GM19023 (cell line): ENCODE data around the gene TEAD3.

Experiments
- ATAC-seq: cut with Tn5 transposase; IDR thresholded peaks from one replicate; pipeline ENCODE4 v1.9.1; 2021; ENCODE audit warnings: mild to moderate bottlenecking, moderate library complexity; ENCODE audit not compliant: unreplicated experiment

Gene TEAD3

DNA sequence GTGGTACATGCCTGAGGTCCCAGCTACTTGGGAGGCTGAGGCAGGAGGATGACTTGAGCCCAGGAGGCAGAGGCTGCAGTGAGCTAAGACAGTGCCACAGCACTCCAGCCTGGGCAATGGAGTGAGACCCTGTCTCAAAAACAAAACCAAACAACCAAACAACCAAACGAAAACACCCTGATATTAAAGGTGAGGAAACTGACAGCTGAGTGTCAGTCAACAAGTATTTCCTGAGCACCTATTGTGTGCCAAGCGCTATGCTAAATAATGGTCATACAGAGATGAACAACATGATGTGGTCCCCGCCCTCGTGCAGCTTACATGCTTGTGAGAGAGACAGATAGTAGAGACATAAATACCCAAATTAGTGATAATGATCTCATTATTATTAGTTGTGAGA is 17.7 kb upstream of the TEAD3 start:
- ATAC-seq: no peak

GRCh38 chr6:35512740-35513139 is 15.9 kb upstream of the TEAD3 start, which contains the start of gene TULP1:
TSS of gene TULP1 (minus strand) at chr6:35512896. CDS start at chr6:35512858, 38 bp downstream.
- no peak for ATAC-seq

DNA sequence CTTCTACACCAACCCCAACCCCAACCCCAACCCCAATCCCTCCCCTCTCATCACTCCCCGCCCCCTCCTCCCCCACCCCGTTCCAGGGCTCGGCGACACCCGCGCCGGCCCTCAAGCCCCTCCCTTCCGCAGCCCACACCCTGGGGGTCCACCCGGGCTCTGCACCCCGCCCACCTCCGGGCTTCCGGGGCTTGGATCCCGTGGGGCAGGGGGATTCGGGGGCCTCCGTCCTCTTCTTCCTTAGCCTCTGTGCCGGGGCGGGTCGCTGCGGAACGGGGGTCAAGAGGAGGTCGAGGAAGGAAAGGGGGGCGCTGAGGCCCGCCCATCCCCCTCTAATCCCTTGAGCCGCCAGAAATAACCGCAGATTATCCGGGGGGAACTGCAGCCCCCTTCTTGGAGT is 15.1 kb upstream of the TEAD3 start:
- no peak for ATAC-seq

DNA sequence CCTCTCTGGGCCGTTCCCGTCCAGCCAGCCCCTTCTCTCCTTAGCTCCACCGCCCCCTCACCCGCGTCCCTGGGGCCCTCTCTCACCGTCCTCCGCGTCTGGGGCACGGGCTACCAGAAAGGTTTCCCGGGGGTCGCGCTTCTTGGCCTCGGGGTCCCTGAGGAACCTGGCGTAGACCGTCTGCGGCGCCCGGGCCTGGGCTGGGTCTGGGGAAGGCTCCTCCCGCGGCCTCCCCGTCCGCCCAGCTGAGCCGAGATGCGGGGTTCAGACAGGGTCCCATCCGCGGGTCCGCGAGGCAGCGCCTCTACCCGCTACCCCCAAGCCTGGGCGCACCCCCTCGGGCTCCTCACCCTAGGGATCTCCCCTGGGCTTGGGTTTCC is 14.7 kb upstream of the TEAD3 start:
- ATAC-seq: no peak

DNA sequence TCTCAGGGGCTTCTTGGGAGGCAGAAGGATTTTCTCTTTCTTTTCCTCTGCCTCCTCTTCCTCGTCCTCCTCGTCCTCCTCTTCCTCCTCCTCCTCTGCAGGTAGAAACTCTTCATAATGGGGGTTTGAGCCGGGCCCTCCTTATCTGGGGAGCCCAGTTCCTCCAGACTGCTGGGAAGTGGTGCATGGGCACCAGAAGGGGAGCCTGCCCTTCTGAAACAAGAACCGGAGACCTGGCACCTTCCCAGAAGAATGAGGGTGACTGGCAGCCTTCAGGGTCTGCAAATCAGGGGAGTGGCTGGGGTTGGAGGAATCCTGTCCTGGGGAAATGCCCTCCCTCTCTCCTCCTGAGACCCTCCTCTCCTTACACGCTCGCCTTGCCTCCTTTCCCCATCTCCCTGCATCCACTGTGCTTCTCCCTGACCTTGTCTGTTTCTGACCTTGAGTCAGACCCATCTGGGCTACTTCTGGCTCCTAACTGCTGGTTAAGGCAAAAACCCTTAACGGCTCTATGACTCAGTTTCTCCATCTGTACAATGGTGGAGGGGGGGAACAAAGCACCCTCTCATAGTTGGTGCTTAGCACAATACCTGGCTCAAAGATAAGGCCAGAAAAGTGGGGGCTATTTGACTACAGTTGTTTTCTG is 14.2 kb upstream of the TEAD3 start:
- ATAC-seq: no peak

DNA sequence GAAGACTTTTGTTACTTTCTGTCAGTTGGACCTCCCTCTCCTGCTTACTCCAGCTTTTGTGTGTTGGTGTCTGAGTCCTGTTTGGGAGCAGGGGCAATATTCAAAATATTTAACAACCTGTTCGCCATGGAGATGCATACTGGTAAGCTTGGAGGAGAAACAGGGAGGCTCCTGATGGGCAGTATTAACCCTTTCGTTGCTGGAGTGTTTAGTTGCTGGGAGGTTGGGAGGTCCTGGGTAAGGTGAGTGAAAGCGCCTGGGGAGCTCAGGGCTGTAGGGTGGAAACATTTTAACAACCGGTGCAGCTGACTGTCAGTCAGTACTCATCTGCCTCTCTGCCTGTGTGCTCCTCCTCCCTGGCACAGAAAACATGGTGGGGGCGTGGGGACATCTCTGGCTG is 11.7 kb upstream of the TEAD3 start:
- ATAC-seq: no peak

DNA sequence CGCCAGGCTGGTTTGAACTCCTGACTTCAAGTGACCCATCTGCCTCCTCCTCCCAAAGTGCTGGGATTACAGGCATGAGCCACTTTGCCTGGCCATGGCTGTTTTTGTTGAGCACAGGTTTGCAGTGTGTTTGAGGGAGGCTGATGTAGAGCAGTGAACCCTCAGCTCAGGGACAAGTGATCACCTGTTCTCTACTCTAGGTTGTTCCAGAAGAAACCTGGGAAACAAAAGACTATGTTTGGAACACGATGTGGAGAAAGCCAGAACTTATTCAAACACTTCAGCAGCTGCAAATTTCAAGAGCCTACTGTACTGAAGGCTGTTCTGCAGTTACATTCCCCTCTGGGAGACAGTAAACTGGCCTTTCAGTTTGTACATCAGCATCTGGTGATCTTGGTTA is 11.1 kb upstream of the TEAD3 start:
- no peak for ATAC-seq

DNA sequence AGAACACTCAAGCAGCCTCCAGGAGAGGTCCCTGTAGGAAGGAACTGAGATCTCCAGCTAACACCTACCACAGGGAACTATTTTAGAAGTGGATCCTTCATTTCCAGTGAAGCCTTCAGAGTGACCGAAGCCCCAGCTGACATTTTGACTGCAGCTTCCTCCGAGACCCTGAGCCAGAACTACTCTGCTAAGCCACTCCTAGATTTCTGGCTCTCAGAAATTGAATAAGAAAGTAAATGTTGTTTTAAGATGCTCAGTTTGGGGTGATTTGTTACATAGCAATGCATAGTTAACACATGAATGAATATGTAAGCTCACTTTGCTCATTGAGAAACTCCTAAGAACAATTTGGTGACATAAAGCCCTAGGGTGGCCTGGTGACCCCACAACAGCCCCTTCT is 10.3 kb upstream of the TEAD3 start:
- no peak for ATAC-seq

- ATAC-seq: no peak
These were observed 9.7 kb upstream of the TEAD3 start for GRCh38 chr6:35506536-35506935.

GRCh38 chr6:35505999-35506412 is 9.1 kb upstream of the TEAD3 start:
- no peak for ATAC-seq

- no peak for ATAC-seq
These were observed 6.7 kb upstream of the TEAD3 start for GRCh38 chr6:35503534-35503933.

- ATAC-seq: no peak
These were observed 4.9 kb upstream of the TEAD3 start for GRCh38 chr6:35501784-35502183.

GRCh38 chr6:35500782-35501181 is 3.9 kb upstream of the TEAD3 start:
- no peak for ATAC-seq

DNA sequence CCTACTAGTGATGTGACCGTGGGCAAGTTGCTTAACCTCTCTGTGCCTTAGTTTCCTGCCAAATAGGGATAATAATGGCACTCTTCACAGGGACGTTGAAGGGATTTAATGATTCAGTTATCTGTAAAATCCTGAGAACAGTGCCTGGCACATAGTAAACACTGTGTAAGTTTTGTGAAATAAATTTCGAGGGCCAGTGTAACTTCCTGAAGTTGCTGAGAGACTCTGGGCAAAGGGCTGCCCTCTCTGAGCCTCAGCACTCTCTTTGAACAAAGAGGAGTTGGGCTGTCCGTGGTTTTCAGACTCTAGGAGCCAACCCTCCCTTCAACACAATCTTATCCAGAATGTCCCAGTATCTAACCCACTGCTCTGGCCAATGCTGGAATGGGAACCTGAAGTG is 2.5 kb upstream of the TEAD3 start:
- ATAC-seq: no peak

GRCh38 chr6:35498422-35499067 is 1.7 kb upstream of the TEAD3 start:
- ATAC-seq: no peak

DNA sequence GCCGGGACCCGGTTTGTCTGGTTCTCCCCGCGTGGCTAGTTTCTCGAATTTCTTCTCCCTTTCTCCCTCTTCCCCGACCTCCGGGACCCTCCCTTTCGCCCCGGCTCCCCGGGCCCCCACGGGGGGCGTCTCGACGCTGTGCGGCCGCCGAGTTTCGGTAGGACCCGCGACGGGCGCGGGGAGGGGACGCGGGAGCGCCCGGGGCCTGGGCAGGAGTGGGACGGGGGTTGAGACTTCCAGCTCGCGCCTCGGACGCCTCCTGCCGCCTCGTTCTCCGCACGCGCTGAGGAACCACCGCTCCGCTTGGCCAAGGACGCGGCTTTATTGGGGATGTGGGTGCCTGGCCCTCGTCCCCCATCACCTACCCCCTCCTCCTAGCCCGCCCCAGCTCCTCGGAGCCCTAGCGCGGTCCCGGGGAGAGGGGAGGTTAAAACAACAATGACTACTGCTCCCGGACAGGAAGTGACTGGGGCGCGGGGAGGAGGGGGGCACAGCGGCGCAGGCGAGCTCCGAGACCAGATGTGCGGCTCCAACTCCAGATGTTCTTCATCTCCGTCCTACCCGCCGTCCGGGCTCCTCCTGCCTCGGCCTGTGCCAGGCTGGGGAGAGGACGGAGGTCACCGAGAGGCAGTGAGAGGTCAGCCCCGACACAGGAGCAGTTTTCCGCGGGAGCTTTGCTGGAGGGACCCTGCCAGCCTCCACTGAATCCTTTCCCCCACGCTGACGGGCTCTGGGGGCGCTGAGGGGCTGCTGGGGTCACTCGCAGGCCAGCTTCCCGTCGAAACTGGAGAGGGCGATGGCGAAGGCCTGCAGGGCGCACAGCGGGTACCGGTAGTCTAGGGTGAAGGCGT is 917 bp upstream of the TEAD3 start:
- ATAC-seq: no peak

DNA sequence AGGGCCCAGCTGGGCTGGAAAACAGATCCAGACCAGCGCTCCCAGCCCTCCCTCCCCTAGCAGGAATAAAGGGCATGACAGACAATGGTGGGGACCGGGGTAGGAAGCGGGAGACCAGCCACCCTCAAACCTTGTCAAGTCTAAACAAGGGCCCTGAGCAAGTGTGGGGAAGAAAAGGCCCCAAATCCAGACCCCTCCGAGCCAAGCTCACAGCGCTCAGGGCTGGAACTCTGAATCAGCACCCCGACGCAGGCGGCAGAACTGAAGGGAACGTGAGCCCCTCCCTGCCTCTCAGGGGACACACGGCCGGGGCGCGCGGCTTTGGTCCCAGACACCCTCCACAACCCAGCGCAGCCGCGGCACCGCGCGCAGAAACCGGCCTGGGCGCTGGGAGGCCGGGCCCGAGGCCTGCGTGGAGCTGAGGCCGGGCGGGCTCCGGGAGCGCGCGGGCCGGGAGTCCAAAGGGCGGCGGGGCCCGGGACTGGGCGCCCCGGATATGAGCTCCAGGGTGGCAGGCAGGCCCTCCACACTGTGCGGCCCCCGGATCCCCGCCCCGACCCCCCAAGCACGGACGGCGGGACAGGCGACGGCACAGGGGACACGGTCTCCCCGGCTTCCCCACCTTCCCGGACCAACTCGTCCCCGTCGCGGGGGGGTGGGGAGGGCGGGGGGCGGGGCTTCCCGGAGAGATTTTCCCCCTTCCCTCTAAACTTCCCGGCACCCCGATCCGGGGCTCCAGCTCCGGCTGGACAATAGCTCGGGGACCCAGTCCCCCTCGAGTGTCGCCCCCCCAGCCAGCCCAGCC is 641 bp downstream of the TEAD3 start:
- no peak for ATAC-seq

DNA sequence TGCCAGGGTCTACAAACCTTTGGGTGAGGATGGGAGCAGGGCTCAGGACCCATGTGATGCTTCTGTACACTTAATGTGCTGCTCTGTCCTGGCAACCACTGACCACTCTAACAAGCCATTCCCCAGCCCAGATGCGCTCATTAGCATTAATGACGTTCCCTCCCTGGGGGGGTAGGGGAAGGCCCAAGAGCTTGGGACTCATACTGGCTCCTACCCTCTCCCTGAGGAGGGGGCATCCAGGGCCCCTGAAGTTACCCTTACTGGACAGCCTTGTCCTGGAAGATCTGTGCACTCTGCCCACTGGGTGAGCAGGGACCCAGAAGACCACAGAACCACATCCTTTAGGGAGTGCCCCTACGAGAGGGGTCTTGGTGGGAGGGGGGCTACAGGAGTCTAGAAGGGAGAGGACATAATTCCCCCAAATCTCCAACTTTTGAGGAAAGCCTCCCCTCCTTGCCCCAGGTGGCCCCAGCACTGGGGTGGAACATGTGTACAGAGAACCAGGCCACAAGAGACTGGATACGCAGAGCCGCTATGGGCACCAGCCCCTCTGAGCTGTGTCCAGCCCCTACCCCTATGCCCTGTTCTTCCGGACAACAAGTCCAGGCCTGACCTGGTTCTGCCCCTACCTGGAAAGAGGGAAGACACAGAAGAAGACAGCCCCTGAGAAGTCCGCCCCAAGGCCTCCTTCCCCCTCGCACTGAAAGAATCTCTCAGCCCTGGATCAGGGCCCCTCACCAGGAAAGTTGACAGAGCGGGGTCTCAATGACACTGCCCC is 1.4 kb downstream of the TEAD3 start:
- ATAC-seq: no peak

DNA sequence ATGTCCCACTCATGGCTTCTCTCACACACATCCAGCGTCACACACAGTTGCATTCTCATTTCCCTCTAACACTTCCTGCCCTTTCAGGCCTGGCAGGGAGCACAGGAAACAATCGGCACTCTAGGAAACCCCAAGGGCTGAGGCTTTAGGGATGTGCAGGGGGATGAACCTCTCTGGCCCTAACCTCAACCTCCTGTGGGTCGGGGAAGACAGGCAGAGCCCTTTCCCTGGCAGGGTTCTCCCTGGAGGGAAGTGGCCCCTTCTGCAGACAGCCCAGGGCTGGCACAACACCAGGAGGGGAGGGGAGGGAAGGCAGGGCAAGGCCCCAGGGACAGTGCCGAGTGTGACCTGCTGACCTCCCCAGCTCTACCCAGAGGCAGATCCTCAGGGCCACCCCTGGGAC is 2.7 kb downstream of the TEAD3 start:
- ATAC-seq: no peak

DNA sequence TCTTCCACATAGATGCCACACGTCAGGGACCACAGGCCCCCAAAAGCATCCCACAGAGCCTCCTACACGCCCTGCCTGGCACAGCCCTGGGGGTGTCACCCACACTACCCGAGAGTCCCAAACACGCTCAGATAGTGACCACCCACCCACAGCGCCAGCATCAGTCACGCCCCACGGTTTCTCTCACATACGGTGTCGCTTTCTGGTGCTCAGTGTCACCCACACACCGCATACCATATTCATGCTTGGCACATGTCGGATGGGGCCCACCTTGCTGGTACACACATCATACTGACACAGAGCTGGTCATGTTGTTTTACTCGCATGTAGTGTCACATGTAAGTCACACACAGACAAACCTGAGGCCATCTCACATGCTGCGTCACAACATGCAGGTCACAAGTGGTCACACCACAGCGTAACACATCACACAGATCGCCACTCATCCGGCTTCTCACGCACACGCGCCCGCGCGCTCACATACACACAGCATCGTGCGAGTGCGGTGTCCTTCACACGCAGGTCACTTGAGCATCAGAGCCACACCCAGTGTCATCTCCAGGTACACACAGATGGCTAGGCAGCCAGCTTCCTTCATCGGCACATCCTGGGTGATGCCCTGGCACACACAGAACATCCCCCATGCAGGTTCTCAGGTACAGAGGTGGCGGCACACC is 3.4 kb downstream of the TEAD3 start:
- ATAC-seq: no peak
